GM18505 (cell line): ENCODE measurements around the gene EHD3.

ENCODE experiments used
- ATAC-seq: cut with Tn5 transposase; IDR thresholded peaks from one replicate; pipeline ENCODE4 v1.9.1; 2021; ENCODE audit not compliant: unreplicated experiment
- POLR2A ChIP-seq: IDR thresholded peaks from 4 replicates; pipeline ENCODE4 v1.6.1; 2011; ENCODE audit warnings: borderline replicate concordance; ENCODE audit not compliant: insufficient read depth, insufficient read length; ENCODE audit errors: extremely low read depth

EHD3 gene

GRCh38 chr2:31233741-31234682, at the start of gene EHD3:
EHD3 (plus strand) TSS chr2:31234152; CDS start chr2:31234622, 470 bp downstream.
- peak; percentile 69 for TF ChIP-seq POLR2A
- ATAC-seq, result peak; percentile 95

- ATAC-seq, result no peak
- TF ChIP-seq POLR2A, result no peak
Observed at GRCh38 chr2:31187166-31187565, 46.8 kb upstream of the EHD3 start.

GRCh38 chr2:31188131-31188530, 45.8 kb upstream of the EHD3 start:
- TF ChIP-seq POLR2A, result no peak
- ATAC-seq, result no peak

- TF ChIP-seq POLR2A, result no peak
- no peak for ATAC-seq
Observed at GRCh38 chr2:31189141-31189540, 44.8 kb upstream of the EHD3 start.

- TF ChIP-seq POLR2A, result no peak
- no peak for ATAC-seq
Observed at GRCh38 chr2:31190188-31190587, 43.8 kb upstream of the EHD3 start.

- ATAC-seq, result no peak
- no peak for TF ChIP-seq POLR2A
Observed at GRCh38 chr2:31191931-31192330, 42.0 kb upstream of the EHD3 start.

- TF ChIP-seq POLR2A, result no peak
- no peak for ATAC-seq
Observed at GRCh38 chr2:31192396-31192795, 41.6 kb upstream of the EHD3 start.

- no peak for ATAC-seq
- no peak for TF ChIP-seq POLR2A
Observed at GRCh38 chr2:31192851-31193392, 41.0 kb upstream of the EHD3 start.

- no peak for ATAC-seq
- TF ChIP-seq POLR2A, result no peak
Observed at GRCh38 chr2:31193806-31194205, 40.1 kb upstream of the EHD3 start.

- ATAC-seq, result no peak
- TF ChIP-seq POLR2A, result no peak
Observed at GRCh38 chr2:31196622-31197021, 37.3 kb upstream of the EHD3 start.

GRCh38 chr2:31197166-31197565, 36.8 kb upstream of the EHD3 start:
- TF ChIP-seq POLR2A, result no peak
- ATAC-seq, result no peak

- ATAC-seq, result no peak
- no peak for TF ChIP-seq POLR2A
Observed at GRCh38 chr2:31197669-31198068, 36.3 kb upstream of the EHD3 start.

- no peak for ATAC-seq
- TF ChIP-seq POLR2A, result no peak
Observed at GRCh38 chr2:31199206-31199605, 34.7 kb upstream of the EHD3 start.

GRCh38 chr2:31200972-31201371, 33.0 kb upstream of the EHD3 start:
- no peak for ATAC-seq
- no peak for TF ChIP-seq POLR2A
